Activated CD4-positive, alpha-beta T cell treated with anti-CD3 and anti-CD28 coated beads for 24 hours (primary cell): ENCODE data around the gene TFAP2A.
A peak's percentile ranks its signal among the peaks of the same experiment; 100 is the strongest.

Source experiments
- DNase-seq, 2 donors: peaks; one replicate each; pipeline ENCODE4 v3.0.0-alpha.2; 2020; ENCODE audit warnings: low read depth in 2 of 2

The TFAP2A gene

DNA sequence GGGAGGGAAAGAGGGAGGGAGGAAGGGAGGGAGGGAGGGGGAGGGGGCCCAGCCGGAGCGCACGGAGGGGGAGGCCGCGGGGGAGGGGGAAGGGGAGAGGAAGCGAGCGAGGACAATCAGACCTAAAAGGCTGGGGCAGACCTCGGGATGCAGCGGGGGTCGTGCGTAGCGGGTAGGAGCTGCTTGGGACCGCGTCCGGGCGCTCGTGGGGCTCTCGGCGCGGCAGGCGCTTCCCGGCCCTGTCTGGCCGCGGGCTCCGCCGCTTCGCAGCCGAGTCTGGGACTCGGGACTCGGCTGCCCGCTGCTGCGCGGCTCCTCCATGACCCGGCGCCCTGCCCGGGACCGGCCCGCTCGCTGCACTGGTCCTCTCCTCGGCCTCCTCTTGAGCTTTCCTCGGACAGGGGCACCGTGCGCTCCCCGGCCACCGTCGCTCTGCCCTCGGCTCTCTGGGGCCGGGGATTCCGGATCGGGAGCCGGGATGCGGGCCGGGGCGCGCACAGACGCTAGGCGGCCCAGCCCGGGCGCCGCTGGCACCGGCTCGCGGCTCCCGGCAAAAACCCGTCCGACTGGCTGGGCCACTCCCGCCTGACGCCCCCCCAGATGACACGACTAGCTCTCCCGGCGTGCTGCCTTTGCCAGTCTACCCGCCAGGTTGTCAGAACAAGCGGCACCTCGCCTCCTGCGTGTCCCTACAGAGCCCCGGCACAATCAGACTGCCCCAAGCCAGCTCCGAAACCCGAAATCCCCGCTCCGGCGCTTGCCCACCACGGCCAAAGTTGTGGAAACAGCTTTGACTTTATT lies 2.2 kb downstream of the TFAP2A start:
- DNase-seq, result no peak

DNA sequence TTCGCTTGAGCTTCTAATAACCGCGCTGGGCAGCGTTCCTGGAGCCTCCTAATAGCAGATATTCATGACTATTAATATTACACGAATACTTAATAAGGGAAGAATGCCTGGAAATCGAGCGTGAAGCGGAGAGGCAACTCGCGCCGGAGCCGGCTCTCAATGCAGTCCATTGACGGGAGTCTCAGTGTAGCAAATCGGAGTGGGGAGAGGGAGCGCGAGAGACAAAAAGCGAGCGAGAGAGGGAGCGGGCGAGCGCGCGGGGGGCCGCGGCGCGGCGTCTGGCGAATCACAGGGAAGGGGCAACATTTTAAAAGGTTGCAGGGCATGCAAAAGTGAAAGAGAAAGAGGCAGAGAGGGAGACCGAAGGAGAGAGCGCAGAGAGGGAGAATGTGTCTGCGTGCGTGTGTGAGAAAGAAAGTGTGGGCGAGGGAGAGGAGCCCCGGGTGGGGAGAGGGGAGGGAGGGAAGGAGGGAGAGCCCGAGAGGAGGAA lies 2.9 kb downstream of the TFAP2A start:
- no peak for DNase-seq

DNA sequence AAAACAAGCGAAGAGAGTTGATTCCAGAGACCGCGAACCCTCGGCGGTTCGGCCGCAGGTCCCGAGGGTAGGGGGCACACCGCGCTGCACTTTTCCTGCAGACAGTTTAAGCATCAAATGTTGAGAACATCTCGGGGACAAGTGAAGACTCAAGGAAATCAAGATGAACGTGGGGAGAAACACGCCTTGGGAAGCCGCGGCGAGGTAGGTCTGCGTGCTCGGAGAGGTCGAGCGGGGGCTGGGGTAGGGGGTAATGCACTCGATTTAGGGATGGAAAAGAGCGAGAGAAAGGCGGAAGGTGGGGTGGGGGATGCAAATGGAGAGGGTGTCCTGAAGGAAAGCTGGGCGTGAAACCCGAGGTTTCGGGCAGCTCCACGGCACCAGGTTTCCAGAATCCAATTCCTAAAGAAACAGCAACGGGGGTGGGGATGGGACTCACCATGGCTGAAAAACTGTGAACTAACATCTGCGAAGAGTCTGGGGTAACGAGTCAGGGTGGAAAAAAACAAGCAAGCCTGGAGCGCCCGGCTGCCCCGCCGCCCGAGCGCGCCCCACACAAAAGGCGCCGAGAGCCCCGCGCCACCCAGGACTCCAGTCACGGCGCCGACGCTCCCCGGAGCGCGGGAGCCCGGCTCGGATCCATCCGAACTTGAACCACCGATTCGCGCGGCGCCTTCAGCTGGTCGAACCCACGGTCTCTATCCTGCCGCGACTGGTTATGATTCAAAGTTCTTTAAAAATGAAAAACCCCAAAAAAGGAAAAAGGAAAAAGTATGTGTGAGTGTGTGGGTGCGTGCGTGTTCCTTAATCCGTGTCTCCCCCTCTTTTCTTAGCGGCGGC lies 3.5 kb downstream of the TFAP2A start:
- DNase-seq, result no peak

DNA sequence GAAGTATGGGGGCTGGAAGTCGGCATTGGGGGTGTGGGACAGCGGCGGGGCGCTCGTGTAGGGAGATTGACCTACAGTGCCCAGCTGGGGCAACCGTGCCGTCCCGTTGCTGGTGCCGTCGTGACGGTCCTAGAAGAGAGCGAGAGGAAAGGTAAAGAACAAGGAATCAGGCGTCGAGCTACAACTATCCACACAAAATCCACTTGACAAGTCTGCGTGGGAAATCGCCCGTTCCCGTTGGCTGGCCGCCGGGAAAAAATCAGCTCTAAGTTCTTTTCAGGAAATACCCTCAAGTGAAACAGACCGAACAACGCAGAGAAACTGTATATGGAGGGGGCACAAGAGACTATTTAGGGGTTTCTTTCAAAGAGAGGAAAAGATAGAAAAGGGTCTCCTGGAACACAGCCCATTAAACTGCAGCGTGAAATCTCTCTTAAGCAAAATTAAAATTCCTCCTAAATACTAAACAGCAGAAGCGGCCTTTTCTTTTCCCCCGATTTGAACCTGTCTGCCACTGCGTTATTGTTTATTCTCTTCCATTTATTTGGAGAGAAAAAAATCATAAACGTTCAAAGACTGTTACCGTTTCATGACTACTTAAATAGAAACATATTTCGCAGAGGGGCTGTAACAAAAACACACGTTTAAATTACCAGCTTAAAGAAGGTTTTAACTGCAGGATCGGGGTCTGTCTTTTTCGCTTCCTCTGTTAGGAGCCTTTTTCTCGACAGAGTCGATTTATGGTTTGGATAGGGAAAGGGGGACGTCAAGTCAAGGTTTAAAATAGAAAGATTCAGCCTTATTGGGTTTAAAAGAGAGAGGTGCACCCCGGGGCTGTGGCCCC lies 4.4 kb downstream of the TFAP2A start:
- no peak for DNase-seq

DNA sequence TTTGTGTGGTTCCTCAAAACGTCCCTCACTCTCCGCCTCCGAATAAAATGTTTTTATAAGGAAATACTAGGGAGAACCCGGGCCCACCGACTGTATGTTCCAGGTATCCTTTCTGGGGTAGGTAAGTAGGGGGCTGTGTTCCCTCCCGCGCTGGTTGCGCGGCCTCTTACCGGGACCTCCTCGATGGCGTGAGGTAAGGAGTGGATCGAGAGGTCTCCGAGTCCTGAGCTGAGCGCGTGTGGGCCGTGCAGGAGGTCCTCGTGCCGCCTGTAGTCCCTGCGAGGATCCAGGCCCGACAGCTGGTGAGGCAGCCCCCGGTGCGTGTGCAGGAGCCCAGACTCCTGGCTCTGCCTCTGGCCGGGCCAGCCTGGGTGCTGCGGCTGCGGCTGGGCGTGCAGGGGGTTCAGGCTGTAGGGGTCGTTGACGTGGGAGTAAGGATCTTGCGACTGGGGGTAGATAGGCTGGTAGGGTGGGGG lies 5.1 kb downstream of the TFAP2A start:
- DNase-seq, result no peak

DNA sequence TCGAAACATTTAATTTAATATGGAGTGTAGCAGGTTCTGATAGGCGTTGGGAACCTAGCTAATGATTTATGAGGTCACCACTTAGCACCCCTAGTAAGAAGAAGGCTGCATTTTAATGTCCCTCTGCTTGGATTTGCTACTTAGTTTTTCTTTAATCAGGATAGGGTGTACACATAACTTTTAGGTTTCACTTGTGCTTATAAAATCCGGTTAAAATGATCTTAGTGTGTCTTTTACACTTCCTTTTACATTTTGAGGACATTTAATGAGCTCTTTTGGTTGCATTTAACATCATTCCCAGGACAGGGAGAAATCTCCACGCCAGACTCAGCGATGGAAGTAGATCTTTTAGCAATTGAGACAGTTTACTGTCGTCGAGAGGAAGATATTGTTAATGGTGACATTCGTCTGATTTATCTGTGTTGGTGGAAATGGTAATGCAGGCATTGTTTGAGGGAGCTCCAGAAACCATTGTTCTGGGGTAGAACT lies 5.6 kb downstream of the TFAP2A start:
- DNase-seq, result no peak

DNA sequence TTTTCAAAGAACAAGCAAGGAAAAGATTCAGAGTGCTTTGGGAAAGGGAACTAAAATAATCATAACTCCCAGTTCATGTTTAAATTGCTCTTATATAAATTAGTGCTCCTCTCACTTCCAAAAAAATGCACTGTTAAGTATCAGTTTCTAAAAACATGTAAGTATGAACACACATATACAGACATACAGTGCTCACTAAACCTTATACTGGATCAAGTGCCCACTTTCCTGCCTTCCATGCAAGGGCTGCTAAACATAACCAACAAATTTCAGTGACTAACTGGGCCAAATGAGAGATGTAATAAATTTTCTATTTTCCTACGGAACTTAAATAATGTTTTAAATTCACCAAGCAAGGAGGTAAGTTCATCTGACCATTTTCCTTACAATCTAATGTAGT lies 6.4 kb downstream of the TFAP2A start:
- no peak for DNase-seq

DNA sequence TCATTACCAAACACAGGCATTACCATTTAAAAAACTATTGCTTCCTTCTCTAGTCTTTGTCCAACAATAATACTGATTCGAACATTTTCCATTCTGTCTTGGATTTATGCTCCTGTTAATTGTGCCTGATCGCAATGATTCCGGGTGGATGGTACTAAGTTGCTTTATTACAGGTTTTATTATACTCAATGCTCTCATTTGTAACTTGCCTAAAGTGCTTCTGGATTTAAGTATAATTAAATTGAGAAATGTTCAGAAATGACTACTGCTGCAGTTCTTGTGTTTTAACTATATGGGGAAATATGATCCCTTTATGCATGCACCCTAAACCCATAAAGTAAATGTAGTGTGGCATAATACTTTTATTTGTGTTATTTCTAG lies 7.2 kb downstream of the TFAP2A start:
- DNase-seq, result no peak

DNA sequence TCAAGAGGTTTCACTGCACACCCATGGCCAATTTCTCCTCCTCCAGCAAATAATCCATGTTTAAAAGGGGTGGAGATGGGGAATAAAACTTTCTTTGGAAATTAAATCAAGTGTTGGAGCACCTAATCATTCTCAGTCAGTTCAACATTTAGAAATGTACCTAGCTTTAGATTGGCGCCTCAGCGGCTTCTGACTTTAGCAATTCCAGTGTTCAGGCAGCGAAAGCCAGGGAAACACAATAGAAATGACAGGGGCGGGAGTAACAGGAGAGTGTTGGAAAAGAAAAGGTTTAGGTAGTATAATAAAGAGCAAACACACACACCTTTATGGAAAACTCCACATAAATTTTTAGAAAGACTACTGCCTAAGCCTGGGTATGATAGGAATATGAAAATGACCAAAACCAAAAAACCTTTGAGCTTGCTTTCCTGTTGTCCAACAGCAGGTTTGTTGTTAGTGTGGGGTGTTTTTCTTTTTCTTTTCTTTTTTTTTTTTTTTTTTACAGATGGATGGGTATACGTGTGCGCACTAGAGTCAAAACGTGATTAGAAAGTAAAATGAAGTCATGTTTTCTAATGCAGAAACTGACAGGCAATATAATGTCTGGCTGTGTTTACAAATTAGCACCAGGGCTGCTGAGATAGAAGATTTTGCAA lies 7.7 kb downstream of the TFAP2A start:
- no peak for DNase-seq

DNA sequence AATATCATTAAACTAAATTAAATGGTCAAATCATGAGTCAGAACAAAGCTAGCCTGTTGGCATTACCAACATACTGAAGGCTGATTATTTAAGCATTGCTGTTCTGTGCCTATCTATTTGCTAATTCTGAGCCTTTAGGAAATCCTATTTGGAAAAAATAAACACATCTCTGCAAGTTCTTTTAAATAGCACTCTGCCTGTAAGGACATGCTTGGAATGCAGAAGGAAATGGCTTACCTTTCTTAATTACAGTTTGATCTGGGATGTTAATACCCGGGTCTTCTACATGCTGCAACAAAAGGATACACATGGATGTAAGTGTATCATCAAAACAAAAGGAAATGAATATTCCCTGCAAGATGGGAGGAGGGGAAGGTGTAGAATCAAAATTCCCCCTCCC lies 8.3 kb downstream of the TFAP2A start:
- no peak for DNase-seq

DNA sequence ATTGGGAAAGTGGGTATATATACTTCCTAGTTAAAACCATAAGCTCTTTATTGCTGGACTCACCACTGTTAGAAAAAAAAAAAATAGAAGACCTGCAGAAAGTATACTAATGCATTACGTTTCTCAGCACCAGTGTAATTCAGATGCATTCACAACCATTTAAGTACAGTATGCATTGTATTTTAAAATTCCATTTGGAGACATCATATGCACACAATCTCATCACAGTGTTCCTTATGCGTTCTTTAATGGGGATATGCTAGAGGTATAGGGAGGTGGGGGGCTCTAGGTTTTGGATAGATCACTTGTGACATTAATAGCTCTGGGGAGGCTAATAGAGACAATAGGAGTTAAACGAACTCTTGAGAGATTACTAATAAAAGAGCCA lies 9.4 kb downstream of the TFAP2A start:
- no peak for DNase-seq

DNA sequence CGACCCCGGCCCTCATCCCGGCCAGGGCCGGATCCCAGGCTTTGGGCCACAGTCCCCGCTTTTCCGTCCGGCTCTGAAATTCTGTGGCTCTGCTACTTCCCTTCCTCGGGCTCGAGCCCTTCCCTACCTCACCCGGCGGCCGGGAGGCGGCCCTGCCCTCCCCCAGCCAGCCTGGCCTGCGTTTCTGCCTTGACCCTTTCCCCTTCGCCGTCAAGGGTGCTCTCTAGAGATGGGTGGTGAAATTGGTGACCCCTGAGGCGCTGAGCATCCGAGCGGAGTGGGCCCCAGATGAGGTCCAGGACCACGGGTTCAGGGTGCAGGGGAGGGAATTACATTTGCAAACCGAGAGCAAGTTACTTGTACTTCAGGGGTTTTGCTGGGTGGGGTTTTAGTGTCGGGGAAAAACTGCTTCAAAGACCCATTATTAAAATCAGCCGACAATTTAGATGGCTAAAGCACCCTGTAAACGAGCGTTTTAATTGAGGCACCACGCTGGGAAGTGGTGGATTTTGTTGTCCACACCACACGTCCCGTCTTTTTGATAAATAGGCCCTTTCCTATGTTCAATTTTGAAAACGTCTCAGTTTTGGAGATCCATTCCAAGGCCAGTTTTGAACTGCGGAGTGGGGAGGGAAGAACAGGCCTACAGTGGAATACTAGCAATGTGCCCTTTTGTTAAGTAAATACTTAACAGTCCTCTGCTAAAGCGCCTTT lies 9.9 kb downstream of the TFAP2A start:
- no peak for DNase-seq

DNA sequence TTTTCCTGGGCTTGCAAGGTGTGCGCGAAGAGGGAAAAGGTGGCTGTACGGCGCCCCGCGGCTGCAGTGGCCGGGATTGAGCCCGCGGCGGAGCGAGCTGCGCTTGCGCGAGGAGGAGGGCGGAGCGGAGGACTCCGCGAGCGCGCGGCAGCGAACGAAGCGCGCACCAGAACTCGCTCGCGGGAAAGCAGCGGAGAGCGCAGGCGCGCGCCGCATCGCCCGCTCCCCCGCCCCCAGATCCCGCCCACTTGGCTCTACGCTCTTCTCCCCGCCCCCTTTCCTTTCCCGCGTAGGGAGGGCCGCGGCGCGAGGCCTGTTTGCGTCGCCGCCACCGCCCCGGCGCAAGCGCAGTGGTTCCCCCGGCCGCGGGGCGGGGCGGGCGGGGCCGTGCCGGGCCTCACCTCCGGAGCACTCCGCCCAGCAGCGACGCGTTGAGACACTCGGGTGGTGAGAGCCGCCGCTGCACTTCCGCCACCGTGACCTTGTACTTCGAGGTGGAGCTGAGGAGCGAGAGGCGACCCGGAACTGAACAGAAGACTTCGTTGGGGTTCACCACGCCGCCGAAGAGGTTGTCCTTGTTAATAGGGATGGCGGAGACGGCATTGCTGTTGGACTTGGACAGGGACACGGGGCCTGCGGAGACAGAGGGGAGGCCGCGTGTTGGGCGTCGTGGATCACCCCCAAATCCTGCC lies 10.6 kb downstream of the TFAP2A start:
- DNase-seq, result peak; percentile 71 to 76

DNA sequence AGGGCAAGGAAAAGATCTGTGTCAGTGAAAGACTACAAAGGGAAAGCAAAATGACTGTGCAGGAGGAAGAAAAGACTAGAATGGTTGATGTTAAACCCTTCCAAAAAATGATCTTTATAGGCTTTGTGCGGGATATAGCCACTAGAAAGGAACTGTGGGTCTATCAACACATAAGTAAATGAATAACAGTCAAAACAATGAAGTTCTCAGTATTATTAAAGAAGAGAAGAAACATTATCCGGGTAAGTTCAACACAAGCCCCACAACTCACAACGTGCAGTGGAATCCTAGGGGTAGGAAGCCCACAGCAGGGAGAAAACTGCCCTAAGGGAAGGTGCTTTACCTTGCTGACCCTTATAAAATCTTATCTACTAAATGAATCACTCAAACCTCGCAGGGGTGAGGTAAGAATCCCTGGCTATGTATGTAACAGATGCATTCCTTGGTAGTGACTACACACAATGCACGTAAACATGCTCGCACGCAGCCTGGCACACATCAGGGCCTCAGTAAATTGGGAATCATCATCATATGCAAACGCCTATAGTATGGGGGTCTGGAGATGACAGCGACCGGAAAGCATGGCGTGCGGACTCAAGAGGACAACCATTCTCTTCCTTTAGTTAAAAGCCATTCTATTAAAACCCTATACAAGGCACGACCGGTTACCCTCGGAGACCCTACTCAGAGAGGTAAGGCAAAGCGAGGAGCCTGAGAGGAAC lies 11.3 kb downstream of the TFAP2A start:
- no peak for DNase-seq

DNA sequence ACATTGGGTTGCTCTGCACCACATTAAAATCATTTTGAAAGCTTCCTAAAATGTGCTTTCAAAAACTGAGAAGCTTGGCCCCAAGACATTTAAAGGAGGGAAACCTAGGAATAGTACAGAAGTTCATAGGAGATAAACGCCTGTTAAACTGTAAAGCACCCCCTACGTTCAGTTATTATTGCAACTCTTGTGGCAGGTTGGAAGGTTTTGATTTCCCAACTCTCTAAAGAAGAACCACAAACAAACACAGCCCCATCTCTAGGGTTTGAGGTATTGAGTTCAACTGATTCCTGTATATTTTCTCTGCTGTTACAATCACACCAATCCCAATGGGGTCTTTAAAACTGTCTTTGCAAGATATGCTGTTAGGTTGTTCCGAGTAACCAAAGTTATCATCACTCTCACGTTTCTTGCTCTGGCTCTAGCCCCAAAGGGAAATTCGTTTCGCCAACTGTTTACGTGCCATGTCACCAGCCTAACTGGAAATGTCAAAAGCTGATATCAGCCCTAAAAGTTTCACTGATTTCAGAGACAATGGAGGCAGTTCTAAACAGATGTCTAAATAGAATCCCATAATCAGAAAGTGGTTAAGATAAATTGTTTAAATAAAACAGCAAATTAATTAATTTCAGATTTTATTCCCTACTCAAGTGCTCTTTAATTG lies 12.1 kb downstream of the TFAP2A start:
- no peak for DNase-seq

DNA sequence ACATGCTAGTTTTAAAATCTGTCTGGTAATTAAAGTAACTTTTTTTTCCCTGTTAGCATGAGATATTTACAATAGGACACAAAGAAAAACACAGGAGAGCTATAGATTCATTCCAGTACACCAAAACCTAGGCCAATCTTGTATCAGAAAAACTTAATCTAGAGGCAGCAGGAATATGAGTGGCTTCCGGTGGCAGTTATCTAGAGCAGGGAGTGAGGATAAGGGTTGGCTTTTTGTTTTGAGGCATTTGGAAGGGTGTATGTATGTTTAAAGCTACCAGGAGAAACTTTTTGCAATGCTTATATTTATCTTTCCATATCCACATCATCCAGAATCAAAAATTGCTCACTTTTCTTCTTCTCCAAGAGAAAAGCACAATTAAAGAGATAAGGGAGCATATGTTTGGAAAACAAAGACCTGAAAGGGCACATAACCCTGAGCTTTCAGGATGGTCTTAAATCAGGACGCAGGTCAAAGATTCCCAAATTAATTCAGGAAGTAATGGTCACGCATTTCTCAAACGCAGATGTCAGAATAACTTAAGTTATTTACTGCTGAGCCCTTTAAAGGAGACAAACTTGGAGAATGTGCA lies 13.1 kb downstream of the TFAP2A start:
- no peak for DNase-seq

DNA sequence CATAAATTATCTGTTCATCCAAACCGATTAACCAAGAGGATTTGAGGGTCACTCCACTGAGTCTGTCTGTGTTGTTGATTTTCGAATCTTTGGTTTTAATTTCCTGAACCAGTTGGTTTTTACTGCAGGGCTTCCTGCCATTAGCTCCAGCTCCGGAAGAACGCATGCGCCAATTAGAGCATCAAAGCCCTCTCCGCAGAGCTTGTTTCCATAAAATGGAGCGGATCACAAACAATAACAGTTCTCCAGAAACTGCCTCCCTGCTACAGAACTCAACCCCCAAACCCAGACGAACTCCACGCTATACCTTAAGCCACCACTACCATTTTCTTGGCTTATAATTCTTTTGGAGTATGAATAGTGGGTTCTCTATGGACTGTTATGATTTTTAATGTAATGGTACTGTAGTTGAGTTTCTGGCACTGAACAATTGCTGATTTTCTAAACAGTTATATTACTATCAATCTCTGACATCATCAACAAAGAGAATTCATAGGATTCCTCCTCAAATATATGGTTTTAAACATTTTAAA lies 13.8 kb downstream of the TFAP2A start:
- DNase-seq, result no peak

DNA sequence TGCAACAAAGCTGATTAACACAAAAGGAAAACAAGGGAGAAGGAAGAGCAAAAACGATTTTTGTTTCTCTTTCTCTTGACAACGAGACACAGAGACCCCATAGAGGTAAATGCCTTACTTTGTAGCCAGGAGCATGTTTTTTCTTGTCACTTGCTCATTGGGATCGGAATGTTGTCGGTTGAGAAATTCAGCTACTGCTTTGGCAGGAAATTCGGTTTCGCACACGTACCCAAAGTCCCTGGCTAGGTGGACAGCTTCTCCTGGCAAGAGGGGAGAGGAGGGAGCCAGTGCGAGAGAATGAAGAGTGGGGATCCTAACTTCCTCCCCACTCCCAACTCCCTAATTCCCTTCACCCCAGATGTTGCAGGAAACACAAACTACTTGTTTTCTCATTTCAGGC lies 14.5 kb downstream of the TFAP2A start:
- no peak for DNase-seq
